HG03196 (cell line): Measurements from ENCODE around the gene LYST.

ENCODE experiments used
- ATAC-seq: cut with Tn5 transposase; IDR thresholded peaks from one replicate; pipeline ENCODE4 v1.9.1; 2021; ENCODE audit not compliant: unreplicated experiment

The LYST gene

DNA sequence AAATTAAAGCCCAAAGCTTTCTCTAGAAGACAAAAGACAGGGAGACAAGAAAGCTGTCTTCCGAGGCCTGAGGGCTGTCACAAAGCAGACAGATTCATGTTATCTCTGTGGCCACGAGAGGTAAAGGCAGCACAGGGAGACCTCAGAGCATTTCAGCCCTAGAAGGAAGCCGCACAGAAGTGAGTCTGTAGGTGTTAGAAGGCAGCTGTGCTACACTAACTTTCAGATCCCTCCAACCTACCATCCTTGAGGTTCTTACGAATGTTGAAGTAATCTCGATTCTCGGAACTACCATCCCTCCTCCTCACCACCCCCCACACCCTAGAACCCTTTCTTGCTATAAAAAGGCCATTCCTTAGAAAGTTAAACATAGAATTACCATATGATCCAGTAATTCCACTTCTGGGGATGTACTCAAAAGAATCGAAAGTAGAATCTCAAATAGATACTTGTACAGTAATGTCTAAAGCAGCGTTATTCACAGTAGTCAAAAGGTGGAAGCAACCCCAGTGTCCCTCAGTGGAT is 21.5 kb upstream of the LYST start:
- peak; percentile 69 for ATAC-seq

DNA sequence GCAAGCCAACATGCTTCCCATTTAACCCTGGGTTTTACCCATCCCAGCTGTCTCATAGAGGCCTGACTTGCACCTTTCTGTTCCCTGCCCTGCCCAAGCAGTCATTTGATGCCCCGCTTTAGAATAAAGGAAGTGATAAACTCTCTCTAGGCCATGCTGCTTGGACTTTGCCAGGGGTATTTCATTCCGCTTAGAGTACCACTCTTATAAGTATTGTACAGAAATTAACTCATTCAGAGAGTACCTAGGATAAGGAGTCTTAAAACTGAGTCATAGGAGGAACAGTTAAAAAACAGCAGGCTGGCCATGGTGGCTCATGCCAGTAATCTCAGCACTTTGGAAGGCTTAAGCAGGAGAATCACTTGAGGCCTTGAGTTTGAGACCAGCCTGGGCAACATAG is 21.0 kb upstream of the LYST start:
- no peak for ATAC-seq

DNA sequence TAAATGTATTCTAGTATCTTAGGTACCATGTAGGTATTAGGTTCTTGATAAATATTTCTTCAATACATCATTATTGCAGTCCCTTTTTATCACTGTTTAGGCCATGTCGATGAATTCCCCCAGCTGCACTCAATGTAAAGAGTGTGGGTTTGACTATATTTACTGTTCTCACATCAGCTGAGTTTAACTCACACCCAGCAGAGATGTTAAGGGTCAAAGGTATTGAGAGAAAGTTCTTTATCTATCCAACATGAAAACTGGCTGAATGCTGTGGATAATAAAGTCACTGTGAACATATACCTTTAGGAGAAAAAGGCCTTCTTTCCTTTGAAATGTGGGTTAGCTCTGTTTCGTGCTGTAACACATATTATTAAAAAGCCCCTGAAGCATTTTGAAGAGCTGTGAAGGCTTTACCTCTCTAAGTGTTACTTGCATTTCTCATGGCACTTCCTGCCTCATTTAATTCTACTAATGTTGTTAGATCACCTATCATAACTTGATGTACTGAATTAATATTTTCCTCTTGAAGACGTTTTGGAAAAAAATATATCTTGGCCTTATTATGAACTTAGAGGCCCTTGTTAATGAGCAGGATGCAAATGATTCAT is 19.1 kb upstream of the LYST start:
- no peak for ATAC-seq

DNA sequence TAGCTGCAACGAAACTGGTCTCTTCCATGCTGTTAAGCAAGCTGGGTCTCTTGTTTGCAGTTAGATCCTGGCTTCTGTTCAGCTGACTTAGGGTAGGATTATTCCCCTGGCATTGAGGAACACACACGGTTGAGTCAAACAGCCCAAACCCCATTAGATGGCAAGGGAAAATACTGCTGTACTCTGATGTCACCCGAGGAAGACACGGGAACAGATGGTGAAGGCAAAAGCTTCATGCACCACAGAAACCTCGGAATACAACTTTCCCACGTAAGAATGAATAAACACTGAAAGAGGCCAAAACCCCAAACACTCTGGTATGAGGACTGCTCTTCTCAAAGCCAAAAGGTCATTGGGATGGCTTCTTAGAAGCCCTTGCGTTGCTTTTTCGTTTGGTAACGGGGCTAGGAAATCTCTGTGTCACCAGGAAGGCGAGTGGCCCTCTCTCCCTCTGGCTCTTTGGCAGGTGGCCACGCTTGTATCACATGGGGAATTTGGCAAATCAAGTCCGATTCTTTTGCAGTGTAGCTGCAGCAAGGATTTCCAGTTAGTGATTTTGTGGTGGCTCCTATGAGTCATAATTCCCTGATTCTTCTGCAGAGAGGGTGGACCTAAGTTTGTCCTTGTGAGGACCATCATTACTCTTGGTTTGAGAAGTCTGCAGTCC is 16.7 kb upstream of the LYST start:
- no peak for ATAC-seq

DNA sequence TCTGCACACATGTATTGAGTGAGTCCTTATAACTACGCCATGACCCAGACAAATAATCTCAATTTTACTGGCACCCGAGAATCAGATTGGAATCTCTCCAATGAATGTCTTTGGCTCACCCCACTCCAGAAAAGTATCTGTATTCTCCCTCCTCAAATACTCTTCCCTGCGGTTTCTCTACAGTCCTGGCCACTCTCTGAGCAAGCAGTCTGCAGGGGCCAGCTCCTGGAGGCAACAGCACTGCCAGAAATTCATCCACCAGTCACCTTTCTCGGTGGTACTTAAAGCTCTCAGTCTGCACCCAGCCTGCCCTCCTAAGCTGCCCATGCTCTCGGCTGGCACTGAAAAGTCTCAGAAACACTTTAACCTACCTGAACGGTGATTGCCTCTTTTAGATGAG is 16.1 kb upstream of the LYST start:
- ATAC-seq, result no peak

DNA sequence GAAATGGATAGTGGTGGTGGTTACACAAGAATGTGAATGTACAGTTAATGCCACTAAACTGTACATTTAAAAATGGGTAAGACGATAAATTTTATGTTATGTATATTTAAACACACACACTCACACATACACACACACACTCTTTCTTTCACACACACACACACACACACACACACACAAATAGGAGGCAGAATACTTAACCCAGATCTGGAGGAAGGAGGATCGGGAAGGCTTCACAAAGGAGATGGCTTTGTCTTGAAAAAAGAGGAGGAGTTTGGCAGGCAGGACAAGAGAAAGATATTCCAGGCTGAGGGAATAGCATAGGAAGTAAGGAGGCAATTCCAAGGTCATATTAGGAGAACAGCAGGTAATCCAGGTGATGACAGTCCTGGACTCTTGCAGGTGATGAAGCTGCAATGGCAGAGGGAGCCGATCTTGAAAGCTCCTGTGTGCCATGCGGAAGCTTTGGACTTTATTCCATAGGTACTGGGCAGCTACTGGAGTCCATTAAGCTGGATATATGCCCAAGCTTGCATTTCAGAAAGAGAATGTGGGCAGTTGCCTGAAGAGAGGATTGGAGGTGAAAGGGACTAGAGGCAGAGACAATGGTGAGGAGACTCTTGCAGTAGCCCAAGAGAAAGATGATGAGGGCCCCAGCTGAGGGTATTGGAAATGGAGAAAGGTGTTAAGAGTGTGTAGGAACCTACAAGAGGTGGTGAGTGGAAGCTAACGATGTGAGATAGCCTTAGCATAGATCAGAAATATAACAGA is 15.4 kb upstream of the LYST start:
- ATAC-seq, result no peak

DNA sequence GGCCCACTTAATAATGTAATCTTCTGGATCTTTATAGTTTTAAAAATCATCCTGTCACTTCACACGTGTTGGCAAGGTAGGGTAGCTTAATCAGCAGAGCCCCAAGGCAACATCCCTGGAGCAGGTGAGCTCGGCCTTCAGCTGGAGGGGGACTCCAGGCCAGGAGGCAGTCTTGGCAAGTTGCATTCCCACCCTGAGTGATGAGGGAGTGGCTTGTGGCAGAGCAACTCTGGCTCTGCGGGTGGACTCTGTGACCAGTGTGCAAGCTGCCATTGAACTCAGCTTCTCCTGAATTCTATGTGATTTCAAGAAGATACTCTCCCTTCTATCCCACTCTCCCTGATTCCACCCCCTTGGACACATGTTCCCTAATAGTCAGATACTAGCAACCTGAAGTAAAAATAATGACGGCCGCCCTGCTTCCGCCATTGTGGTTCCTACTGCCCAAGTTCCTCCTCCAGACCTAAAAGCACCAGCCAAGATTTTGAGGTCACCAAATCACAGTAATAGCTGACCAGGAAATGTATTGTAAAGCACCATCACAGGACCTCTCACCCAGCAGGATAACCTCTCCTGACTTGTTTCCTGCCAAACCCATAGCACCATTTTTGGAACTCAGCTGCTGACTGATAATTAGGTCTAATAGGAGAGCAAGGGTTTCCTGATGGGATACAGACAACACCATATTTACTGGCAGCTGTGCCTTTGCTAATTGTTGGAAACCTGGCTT is 11.5 kb upstream of the LYST start:
- no peak for ATAC-seq

DNA sequence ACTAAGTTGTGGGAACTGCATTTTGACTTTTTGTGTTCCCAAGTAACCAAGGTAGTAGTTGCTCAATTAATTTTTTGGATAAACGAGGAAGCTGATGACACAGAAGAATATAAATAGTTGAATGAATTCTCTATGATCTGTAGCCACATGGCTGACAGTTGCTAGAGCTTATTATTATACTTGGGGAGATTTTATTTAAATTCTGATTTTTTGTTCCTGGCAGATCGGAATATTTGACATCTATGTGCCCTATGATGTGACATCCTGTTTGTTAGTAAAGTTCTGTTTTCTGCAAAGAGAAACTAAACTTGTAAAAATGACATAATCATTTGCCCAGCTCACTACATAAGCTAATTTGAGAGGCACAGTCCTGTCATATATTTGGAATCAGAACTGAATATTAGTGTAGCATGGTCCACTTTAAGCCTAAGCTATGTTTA is 9.7 kb upstream of the LYST start:
- ATAC-seq, result no peak

DNA sequence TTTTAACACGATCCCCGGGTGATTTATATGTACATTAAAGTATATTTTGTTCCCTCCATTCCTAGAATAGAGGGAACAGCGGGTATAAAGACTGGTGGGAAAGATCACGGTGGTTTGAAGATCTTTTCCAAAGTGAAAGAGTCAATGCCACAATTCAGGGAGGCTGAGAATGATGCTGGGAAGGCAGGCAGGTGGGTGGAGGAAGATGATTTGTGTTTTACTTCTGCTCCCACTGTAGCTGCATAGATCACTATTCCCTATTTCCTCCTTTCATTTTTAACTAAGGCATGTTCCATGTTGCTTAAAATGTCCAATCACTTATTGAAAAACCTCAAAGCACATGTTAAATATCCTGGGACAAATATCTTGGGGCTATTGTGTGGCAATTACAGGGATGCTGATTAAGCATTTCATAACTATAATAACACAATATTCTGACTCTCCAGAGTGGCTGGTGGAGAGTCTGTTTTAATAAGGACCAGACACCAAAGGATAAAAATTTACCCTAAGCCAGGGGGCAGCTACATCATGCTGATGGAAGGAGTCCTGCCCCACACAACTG is 8.4 kb upstream of the LYST start:
- no peak for ATAC-seq

DNA sequence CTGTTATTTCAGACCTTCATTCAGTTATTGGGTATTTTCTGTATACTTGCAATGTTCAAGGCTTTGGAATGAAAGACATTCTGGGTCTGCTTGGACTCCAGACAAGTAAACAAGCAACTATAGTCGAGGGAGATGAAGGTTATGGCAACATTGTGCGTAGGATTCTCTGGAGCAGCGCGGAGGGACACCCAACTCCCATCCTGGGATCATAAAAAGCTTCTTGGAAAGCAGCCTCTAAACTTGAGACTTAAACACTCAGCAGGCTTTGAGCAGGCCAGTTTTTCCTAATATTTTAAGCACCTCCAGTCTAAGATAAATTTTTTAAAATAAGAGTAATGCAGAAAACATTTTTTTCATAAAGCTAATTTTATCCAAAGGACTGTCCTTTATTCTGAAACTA is 7.6 kb upstream of the LYST start:
- ATAC-seq, result no peak

DNA sequence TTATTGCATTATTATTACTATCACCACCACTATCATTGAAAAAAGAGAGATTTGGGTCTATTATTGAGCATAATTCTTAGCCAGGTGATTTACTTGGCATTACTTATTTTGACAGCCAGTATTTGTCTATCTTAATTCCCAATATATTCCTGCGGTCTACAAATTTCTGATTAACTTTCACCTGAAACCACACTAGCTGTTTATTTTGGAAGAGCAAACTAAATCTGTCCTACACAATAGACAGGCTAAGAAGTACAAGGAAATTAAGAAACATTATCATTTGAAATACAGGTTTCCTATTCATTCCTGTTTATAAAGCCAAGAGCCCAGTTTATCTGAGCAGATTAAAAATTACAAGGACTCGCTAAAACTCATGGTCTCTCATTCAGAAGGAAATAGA is 6.9 kb upstream of the LYST start:
- no peak for ATAC-seq

DNA sequence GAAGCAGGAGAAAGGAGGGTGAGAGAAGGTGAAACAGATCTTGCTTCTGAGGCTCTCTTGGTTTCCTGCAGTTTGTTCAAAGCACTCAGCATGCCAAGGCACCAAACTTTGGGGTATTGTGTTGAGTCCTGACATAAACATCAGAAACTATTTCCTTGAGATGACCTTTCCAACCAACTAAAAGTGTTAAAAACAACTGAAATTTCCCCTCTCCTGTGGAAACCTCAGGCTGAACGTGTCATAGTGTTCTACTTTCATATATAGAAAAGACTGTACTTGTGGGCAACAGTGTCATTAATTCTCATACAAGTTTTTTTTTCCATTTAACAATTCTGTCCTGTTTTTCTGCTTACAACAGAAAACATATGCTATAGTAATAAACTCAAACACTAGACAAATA is 6.3 kb upstream of the LYST start:
- ATAC-seq, result no peak

DNA sequence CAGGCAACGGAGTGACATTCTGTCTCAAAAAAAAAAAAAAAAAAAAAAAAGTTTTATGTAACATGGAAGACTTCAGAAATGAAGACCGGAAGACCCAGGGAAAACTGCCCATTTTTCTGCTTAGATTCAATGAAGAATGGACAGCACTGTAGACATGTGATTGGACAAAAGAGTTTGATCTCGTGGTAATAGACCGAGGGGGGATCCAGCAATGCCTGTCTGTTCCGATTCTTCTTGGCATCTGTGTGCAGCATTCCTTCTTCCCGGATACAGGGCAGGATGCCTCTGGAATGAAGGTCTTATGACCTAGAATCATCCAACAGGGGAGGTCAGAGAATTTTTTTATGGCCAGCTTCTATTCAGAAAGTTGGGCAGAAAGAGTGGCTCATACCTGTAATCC is 5.6 kb upstream of the LYST start:
- ATAC-seq, result no peak

DNA sequence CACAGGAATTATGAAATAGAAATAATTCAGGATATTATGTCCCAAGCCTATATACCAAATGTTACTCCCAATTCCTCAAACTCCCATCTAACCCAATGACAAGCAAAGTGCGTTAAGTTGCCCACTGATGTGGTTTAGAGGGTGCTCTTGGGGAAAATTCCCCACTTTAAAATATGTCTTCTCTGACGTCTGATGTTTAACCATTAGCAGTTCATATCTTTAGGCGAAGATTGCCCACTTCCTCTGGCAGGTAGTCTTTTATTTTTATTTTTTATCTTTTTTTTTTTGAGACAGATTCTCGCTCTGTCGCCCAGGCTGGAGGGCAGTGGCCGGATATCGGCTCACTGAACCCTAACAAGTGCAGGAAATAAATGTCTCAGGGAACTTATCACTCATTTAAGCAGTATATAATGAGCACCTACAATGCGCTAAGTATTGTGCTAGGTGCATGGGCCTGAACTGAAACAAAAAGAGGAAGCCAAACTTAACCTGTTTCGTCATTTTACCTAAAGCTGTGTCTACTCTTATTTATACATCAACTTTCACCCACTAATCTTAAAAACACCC is 1.3 kb upstream of the LYST start:
- ATAC-seq, result no peak

DNA sequence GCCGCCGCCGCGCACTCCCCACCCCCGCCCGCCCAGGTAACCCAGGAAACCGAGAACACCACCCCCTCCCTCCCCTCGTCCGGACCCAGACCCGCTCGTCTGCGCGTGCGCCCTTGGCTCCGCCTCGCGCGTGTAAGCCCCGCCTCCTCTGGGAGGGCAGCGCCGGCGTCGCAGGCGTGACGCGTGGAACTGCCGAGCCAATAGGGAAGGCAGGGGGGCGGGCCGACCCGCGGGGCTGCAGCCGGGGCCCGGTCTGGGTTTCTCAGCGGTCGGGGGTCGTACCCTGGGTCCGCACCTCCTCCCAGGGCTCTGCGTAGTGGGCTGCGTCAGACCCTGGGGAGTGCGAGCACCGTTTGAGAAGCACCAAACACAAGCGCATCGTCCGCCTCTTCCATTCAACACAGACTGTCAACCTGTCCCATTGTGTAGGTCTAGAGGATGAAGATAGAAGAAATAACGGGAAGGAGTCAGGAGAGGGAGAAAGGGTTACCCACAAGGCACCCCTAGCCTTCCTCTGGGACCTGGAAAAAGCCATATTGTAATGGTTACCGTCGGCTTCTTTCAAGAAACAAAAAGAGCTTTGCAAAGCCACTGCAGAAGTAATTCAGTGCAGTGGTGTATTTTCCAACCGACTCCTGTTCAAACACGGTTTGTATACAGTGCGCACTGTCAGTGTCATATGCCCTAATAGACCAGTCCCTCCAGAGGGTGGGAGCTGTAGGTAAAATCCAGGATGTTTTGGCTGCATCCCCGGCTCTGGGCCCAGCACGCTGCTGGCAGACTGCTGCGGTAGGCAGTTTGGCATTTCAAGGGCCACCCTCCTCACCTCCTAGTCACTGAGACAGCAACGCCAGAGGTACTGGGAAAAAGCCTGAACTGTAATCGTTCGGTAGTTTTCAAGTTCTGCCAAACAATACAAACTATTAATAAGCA is 473 bp upstream of the LYST start:
- ATAC-seq, result peak; percentile 78

DNA sequence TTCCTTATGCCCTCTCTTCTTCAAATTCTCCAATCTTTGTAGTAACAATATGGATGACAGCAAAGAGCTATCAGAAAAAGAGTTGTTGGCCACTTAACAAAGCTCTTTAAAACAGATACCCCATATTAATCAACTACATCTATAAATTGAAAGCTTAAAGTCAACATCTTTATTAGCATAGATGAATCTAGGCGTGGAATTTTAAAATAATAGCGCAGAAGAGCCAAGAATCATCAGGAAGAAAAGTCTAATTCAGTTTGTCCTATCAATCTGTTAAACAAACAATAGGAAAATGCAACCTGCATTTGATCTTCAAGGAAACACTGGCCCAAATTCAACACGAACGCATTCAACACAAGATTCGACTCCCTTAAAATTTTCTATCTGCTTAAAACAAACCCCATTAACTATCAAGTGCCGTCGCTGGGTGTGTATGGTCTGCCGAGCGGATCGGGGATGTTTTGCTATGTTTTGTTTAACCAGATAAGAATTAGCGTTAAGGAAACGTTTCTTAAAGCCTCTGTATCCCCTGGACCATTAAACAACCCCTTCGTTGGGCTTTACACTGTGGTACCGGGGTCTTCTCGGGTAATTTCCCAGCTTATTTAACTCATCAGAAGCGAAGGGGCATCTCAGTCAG is 1.0 kb downstream of the LYST start:
- ATAC-seq, result peak; percentile 2

DNA sequence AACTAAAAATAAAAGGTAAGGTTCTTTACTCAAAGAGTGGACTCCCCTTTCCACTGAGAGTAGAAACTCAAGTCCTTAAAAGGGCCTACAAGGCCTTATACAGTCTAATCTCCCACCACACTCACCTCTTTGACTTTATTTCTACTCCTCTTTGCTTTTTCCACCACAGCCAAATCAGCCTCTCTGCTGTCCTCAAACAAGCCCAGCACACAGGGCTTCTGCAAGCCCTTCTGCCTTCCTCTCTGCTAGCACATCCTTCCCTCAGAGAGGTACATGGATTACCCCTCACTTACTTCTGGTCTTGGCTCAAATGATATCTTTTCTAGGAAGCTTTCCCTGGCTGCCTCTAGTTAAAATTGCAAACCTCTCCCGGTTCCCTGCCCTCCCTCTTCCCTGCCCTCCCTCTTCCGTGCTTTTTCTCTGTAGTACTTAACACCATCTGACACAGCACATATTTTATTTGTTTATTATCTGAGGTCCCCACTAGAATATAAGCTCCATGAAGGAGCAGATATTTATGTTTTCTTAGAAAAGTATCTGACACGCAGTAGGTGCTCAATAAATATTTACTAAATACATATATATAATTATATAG is 1.7 kb downstream of the LYST start:
- no peak for ATAC-seq

DNA sequence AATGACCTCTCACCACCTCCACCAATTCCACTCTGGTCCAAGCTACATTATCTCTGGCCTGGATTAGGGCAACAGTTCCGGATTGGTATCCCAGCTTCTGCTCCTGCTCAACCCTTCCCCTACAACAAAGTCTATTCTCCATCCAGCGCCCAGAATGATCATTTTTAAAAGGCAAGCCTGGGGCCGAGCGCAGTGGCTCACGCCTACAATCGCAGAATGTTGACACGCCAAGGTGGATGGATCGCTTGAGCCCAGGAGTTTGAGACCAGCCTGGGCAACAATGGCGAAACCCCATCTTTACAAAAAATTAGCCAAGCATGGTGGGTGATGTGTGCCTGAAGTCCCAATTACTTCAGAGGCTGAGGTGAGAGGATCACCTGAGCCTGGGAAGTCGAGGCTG is 2.2 kb downstream of the LYST start:
- no peak for ATAC-seq

DNA sequence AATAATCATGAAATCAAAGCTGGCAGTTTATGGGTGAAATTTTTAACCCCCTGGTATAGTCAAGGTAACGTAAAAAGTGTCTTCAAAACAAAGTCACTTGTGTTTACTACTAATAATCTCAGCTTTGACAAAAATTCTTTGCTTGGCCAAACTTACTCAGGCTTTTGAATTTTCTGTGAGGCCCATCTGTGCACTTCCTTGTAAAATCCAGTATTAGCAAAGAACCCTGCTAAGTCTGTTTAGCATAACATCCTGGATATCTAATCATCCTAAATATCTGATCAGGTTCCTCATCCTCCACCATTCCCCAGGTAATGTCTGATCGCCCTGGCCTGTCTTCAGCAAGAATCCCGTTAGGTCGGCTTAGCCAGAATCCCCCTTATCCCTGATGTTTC is 3.0 kb downstream of the LYST start:
- no peak for ATAC-seq
